GM18520 (cell line): ENCODE measurements around the gene APOB.

ENCODE experiments used
- ATAC-seq: cut with Tn5 transposase; IDR thresholded peaks from one replicate; pipeline ENCODE4 v1.9.1; 2021; ENCODE audit not compliant: unreplicated experiment

Gene APOB

DNA sequence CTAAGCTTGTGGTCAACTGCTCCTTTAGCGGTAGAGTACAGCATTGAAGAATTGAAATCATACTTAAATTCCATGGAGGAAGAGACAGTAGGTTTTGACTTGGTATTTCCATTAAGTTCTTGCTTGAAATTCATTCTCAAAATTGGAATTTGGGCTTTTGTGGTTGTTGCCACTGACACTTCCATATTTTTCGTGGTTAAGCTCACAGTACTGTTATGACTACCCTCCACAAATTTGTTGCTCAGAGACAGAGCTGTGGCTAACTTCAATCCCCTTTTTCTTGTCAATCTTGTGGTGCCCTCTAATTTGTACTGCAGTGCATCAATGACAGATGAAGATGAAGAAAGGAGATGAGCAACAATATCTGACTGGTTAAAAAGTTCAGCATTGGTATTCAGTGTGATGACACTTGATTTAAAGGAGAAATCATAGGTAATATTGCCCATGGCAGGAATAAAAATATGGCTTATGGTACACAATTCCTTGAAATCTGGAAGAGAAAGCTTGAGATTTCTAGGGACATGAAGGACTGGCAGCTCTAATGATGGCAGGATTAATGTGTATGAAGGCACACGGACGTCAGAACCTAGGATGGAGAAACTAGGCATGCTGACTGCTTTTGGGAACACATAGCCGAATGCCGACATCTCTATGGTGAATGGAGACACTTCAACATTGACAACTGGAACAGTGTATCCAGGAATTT lies 37.3 kb downstream of the APOB start:
- no peak for ATAC-seq

DNA sequence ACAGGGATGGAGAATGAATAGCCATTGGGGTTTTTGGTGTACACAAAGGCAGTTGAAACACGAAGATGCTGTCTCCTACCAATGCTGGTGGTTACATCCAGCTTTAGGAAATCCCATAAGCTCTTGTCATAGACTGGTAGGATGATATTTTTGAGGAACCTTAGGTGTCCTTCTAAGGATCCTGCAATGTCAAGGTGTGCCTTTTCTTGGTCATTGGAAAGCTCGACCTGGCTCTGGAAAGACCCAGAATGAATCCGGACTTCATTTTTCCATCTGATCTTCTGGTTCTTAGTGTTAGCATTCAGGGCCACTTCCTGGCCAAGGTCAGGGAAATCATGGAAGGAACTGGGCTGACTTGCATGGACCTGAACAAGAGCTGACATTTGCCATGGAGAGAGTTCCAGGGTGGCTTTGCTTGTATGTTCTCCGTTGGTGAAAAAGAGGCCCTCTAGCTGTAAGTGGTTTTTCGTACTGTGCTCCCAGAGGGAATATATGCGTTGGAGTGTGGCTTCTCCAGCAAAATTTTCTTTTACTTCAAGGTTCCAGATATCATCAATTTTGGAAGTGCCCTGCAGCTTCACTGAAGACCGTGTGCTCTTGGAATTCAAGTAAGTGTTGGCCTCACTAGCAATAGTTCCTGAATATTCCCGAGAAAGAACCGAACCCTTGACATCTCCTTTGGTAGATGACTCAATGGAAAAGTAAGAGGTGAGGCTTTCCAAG lies 38.0 kb downstream of the APOB start:
- no peak for ATAC-seq

DNA sequence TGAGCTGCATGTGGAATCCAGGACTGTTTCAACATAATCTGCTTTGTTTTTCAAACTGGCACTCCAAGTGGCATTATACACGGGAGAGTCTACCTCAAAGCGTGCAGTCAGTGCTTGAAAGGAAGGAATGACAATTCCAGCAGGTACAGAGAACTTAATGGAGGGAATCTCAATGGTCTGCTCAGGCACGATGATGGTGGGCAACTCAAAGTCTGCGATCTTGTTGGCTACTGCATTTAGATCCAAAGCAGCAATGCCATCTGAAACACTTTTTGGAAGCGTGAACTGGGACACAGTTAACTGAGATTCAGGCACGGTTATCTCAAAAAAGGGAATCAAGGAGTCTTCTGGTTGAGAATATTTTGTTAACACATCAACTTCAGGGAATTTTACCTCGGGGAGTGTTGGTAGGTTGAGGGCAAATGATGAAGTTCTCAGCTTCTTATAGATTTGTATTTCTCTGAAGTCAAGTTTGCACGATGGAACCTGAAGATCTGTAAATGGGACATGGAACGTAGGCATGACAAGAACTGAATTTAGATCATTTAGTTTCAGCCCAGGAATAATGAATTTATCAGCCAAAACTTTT lies 38.7 kb downstream of the APOB start:
- ATAC-seq, result no peak

DNA sequence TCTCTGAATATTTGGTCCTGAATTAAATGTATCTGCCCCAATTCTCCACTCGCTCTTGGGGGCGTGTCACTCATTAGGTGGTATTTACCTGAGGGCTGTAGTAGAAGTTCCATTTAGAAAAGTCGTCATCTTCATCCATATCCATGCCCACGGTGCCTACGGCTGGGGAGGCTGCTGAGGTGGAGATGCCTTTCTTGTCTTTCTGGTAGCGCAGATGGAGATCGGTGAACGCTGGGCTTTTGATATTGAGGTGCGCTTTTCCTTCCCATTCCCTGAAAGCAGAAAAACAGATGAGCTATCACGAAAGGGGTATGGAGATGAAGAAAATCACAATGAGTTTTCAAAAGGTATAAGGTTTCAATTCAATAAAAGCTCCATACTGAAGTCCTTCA lies 39.7 kb downstream of the APOB start:
- no peak for ATAC-seq

DNA sequence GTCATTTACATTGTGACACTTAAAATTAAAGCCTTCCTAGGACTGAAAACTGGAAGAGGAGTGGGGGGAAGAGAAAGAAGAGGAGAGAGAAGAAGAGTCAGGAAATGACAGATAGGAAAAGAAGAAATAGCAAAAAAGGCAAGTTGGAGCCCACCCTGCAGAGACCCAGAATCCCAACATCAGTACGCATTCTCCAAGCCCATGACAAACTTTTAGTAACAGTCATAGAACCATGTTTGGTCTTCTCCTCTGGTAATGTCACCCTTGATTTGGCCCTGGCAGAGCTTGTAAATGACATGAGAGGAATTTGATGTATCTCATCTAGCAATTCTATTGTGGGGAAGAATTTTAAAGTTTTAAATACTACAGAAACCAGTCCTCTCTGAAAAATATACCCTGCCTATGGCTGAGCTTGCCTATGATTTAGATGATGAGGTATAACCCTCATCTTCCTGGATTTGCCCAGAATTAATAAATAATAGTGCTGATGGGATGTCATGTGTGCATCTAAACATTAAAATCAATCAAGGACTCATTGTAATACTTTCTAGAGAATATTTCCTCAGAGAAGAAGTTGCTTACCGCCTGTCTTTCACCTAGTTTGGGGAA lies 40.2 kb downstream of the APOB start:
- no peak for ATAC-seq

DNA sequence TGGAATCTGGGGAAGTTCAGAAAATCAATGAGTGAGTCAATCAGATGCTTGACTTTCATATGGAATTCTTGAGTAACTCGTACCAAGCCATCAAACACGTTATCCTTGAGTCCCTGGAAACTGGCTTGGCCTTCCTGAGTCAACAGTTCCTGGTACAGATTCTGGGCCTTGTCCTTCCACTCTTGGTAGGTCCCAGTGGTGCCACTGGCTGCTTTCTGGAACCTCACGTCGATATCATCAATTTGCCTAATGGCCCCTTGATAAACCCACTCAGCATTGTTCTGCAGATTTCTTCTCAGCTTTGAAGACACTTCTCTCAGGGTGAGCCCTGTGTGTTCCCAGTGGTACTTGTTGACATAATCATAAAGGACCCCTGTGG lies 41.1 kb downstream of the APOB start:
- ATAC-seq, result no peak

DNA sequence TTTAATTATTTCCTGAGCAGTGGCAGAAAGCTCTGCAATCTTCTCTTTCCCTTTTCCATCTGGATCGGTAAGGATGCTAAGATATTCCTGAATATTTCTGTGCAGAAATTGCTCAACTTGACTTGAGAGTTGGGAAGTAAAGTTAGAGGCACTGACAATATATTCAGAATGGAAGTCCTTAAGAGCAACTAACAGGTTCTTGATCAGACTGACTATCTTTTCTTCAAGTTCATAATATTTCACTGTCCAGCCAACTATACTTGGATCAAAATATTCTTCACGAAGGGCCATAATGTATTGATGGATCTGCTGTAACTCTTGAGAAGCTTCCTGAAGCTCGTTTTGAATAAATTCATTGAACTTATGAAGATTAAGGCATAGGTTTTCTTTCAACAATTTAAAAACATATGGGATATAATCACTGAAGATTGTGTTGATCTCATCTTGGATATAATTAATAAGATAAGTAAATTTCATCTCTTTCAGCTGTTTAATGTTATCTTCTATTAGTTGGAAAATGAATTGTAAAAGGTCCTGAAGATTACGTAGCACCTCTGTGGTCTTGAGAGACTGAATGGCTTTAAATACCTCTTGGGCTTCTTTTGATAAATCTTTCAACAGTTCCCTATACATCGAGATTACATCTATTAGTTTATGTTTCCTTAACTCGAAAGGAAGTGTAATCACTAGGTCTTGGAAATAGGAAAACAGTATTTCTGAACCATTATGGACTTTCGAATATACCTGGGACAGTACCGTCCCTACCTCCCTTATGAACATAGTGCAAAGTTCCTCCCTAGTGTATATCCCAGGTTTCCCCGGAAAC lies 41.7 kb downstream of the APOB start:
- ATAC-seq, result no peak

DNA sequence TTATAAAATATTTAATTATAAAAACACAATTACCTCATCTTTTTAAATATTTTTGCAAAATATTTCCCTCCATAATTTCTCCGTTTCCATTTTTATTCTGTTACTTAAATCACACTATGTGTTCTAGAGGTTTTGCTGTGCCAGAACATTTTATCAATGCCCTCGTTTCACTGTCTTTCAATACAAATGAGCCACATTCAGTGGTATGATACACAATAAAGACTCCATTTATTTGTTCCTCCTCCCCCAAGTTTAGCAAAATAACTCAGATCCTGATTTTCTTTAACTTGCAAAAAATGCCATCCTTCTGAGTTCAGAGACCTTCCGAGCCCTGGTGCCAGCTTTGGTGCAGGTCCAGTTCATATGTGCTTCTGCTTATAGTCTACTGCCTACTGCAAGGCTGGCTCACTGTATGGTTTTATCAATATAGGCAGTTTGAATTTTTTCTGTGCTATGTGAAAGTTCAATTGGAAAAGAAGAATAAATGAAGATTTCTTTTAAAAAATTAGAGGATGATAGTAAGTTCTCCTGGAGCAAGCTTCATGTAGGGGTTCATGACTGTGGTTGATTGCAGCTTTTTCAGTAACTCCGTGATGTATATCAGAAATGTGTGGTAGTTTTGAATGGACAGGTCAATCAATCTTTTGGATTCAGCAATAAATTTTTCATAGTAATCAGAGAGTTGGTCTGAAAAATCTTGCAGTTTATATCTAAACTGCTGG lies 42.5 kb downstream of the APOB start:
- no peak for ATAC-seq

DNA sequence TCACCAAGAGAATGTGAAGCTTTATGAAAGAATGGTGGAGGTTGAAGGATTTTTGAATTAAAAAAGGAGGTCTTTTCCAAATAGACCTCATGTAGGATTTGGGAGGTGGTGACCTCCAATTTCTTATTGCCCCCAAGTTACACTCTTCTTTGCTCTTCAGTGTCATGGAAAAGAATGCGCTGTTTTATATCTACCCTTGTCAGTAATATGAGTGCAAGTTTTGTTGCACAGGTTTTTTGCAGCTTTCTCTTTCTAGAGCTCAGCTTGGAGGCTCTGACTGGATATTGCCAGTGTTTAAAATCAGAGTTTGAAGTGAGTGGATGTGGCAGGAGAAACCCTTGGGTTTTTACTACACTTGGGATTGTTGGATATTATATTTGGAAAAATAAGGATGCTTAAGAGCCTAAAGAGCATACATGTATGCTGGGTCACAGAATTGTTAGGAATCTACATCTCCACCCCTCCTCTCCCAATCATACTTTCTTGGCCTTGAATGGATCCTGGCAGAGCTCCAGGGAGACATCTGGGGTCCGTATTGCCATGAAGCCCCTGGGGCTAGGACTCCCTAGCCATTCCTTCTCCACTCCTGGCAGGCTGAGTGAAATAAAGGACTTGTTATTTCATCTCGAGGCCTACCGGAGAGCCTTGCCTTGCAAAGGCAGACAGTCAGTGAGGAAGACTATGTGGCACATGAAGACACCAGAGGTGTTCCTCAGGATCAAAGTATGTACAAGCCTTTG lies 43.8 kb downstream of the APOB start:
- no peak for ATAC-seq

DNA sequence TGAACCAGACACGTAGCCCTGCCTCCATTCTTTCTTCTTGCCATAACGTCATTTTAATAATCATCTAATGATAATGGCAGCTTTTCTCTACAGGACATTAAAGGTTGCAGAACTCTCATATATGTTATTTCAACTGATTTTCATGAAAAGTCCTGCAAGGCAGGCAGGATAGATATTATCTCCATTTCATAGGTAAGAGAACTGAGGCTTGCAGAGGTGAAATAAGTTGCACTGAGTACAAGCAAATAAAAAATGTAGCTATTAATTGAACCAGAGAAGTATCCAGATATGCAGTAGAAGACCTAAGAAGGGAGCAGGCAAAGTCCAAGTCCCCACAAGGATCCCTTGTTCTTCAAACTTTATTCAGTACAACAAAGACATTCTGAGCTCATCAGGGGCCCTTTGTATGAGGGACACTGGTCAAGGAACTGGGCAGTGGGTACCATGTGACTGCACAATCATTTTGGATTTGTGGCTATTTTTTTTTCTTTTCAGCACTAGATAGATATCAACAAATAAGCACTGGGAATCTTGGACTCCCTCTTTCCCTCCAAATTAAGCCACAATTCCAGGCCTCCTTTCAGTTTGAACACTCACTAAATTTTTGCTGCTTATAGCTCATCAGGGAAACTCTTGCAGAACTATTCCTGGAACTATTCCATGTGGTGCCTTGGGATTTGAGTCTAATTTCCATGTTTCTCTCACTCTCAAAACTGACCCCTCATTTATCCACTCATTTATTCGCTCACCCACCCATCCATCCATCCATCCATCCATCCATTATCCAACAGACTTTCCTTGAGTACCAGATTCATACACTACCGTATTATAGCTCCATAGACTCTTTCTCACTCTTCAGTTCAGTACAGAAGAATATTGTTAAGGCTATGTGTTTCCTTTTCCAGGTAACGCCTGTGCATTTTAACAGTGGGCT lies 44.6 kb downstream of the APOB start:
- ATAC-seq, result no peak

DNA sequence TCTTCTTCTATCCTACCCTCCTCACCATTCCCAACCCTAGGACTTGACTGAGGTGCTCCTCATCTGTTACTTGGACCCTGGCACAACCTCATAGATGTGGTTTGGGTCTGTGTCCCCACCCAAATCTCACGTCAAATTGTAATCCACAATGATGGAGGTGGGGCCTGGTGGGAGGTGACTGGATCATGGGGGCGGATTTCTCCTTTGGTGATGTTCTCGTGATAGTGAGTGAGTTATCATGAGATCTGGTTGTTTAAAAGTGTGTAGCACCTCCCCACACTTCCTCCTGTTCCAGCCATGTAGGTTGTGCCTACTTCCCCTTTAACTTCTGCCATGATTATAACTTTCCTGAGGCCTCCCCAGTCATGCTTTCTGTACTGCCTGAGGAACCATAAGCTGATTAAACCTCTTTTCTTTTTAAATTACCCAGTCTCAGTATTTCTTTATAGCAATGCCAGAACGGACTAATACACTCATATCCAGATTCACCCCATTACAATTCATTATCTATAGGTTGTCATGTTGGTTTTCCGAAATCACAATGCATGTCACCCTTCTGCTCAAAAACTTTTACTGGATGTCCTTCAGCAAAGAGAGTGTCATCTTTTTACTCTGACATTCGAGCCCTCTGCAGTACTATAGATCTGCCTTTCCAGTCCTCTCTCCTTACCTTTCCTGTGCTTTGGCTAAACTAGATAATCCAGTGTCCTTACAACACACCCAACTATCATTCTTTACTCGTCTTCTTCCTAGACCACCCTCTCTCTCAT lies 45.7 kb downstream of the APOB start:
- ATAC-seq, result no peak

DNA sequence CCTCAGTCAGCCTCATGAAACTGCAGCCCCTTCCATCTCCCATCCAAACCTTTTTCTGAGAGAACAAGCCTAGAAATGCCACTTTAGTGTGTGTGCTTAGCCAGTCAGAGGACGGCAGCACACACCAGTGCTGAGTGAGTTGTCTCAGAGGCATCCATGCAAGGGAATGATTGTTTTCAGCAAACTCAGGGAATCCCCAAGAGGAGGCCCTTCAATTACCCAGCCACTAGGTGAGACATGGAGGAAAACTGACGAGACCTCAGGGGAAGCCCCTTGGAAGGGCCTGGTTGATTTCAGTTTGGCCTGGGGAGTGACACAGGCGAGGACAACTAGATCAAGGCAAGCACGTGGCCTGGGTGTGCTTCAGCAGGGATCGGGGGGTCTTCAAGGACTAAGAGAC lies 49.7 kb downstream of the APOB start:
- peak; percentile 49 for ATAC-seq

DNA sequence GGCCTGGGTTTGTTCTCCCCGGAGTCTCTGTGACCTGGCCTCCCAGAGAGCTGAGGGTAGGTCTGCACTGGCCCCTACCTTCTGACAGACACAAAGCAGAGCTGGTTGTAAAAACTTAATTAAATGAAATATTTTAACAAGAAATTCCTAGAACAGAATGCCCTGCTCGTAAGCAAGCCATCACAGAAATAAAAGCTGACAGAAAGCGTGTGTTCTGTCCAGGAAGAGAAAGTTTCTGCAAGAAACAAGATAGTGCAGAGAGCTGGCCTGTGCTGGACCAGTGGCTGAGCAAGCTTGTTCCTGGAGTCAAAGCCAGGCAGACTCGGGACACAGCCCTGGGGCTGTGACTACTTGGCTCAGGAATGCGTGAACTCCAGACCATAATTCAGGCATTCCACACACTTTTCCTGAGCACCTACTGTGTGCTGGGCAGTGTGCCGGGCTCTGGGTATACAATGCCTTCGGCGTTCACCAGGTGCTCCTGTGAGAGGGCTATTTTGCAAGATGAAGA lies 51.6 kb downstream of the APOB start:
- ATAC-seq, result no peak

DNA sequence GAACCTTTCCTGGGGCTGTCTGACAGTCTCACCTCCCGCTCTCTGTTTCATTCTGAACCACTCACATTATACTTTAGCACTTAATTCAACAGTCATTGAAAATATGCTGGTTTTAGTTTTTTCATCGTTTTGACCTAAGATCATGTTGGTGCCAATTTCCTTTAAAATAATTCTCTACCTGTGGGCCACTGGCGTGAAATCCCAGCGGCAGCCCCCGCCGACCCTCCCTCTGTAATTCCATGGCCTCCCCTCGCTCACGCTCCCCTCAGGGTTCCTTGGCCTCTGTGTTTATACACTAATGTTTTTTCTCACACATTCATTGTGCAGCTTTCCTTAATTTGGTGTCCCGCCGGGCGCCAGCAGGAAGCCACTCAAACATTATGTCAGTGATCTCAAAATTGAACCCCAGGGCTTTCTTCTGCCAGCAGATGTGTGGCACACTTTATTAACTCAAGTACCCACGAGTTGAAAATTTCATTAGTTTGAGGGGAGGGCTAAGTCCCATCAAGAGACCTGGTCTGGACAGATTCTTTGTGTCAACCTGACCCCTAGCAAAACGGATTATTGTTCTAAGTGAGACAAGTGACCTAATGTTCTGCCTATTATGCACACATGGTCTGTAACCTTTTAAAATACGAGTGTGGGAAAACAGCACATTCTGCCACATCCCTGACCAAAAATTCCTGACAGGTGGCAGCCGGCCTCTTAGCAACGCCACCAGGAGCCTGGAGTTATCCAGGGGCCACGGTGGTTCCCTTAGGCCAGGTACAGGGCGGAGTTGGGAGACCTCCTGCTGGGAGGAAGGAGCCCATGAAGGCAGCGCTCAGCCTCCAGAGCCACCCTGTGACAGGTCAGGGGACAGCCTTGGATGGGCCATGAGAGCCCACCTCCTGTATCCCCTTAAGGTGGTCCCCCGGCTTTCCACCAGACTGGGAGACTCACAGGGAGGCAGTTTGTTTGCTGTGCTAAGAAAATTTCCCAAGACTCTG lies 53.1 kb downstream of the APOB start:
- no peak for ATAC-seq

DNA sequence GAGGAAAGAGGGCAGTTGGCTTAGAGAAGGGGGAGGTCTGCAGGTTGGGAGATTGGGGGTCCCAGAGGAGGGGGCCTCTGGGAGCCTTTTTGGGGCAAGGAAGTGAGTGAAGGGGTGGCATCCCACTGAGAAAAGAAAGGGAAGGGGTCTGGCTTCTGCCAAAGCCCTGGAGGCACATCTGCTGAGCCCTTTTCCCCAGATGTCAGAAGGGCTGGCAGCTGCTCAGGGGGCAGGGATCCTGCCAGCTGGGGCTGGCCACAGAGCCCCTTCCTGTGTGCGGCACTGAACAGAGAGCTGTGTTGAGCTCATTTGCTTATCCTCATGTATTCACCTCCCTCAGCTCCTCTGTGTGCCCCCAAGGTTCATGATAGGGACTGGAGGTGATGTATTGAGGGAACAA lies 54.5 kb downstream of the APOB start:
- no peak for ATAC-seq

DNA sequence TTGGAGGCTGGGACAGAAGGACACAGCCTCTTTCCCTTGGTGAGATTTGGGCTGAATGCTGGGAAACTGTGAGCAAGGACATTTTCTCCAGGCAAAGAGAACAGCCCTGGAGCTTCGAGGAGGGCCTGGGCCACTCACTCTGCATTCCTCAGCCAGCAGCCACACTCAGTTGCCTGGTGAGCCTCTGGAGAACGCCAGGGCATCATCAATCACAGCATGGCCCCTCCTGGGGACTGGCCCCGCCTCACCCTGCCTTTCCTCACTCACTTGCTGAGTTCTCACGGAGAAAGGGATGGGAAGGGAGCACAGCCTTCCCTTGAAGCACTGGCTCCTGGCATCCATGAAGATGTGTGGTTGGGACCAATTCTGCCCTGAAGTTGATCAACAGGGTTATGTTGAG lies 55.0 kb downstream of the APOB start:
- no peak for ATAC-seq
